IMR-90 (cell line): Measurements from ENCODE around the gene HEPHL1. TPM values are rescaled to one million over a fixed set of nuclear protein-coding genes. Genes with fewer than 3 reads are reported as not detected.

Source experiments
- ATAC-seq: fragments of 200-7000 bp; cut with Tn5 transposase; 2 replicates; pipeline ENCODE4 v1.9.1; 2020; ENCODE audit warnings: low read depth, mild to moderate bottlenecking, moderate library complexity
- BruUV-seq: library from RNA; stranded (reverse); fragments of 400-500 nt; replicated peaks from 2 replicates; lab custom pipeline; 2021; lab: Mats Ljungman, UMichigan
- CTCF ChIA-PET: fragments of 300-600 bp; formaldehyde crosslinking; extraction: SDS; loops from one replicate; lab custom pipeline; 2021; ENCODE audit warnings: antibody characterized with exemption; lab: Yijun Ruan, JAX
- POLR2A ChIA-PET: fragments of 300-600 bp; sonication (Branson Sonifier 250); formaldehyde crosslinking; loops from one replicate; lab custom pipeline; 2022; ENCODE audit warnings: antibody characterized with exemption; ENCODE audit not compliant: unreplicated experiment; lab: Charles Lee
- DNase-seq: peaks from one replicate; pipeline ENCODE4 v3.0.0; 2013
- H2AFZ ChIP-seq: replicated peaks from 2 replicates; pipeline ENCODE3; 2013; ENCODE audit warnings: low read length, mild to moderate bottlenecking; ENCODE audit not compliant: poor library complexity
- H2AK5ac ChIP-seq: 2 replicates; pipeline ENCODE4 v1.6.1; 2013; ENCODE audit warnings: low read depth, low read length, inconsistent platforms
- H2AK9ac ChIP-seq: replicated peaks from 2 replicates; pipeline ENCODE3; 2013; ENCODE audit warnings: mild to moderate bottlenecking, low read depth, low read length, moderate library complexity; ENCODE audit not compliant: poor library complexity
- H2BK120ac ChIP-seq: 2 replicates; pipeline ENCODE4 v1.6.1; 2013; ENCODE audit warnings: low read depth, low read length, inconsistent platforms
- H2BK15ac ChIP-seq: 3 replicates; pipeline ENCODE4 v1.6.1; 2013; ENCODE audit warnings: low read depth, low read length, inconsistent platforms
- H2BK20ac ChIP-seq: 2 replicates; pipeline ENCODE4 v1.6.1; 2013; ENCODE audit warnings: low read depth, mild to moderate bottlenecking, inconsistent platforms, low read length, moderate library complexity
- H2BK5ac ChIP-seq: 2 replicates; pipeline ENCODE4 v1.6.1; 2013; ENCODE audit warnings: mild to moderate bottlenecking, low read depth, low read length, inconsistent platforms; ENCODE audit not compliant: poor library complexity, severe bottlenecking
- H3K14ac ChIP-seq: replicated peaks from 2 replicates; pipeline ENCODE4 v1.6.1; 2013; ENCODE audit warnings: low read depth, low read length, inconsistent platforms
- H3K18ac ChIP-seq: 2 replicates; pipeline ENCODE4 v1.6.1; 2013; ENCODE audit warnings: low read depth, low read length, control low read depth
- H3K23ac ChIP-seq: 2 replicates; pipeline ENCODE4 v1.6.1; 2013; ENCODE audit warnings: low read depth, low read length, inconsistent platforms
- H3K27ac ChIP-seq: 2 replicates; pipeline ENCODE4 v1.5.1; 2013; ENCODE audit warnings: mild to moderate bottlenecking, control low read depth, low read length; ENCODE audit not compliant: insufficient read depth
- H3K27me3 ChIP-seq: 2 replicates; pipeline ENCODE4 v1.6.1; 2013; ENCODE audit warnings: low read length; ENCODE audit not compliant: control insufficient read depth, insufficient read depth
- H3K36me3 ChIP-seq: 2 replicates; pipeline ENCODE4 v1.6.1; 2013; ENCODE audit warnings: low read length, mixed read lengths; ENCODE audit not compliant: control insufficient read depth, insufficient read depth
- H3K4ac ChIP-seq: 2 replicates; pipeline ENCODE4 v1.6.1; 2013; ENCODE audit warnings: low read depth, low read length, inconsistent platforms
- H3K4me1 ChIP-seq: 2 replicates; pipeline ENCODE4 v1.6.1; 2013; ENCODE audit warnings: low read length, mixed read lengths; ENCODE audit not compliant: control insufficient read depth, insufficient read depth
- H3K4me2 ChIP-seq: 2 replicates; pipeline ENCODE4 v1.6.1; 2013; ENCODE audit warnings: low read depth, mild to moderate bottlenecking, control low read depth, low read length, moderate library complexity
- H3K4me3 ChIP-seq: 2 replicates; pipeline ENCODE4 v1.5.1; 2013; ENCODE audit warnings: low read depth, mild to moderate bottlenecking, control low read depth, low read length, moderate library complexity; ENCODE audit not compliant: insufficient read depth
- H3K56ac ChIP-seq: 2 replicates; pipeline ENCODE4 v1.6.1; 2013; ENCODE audit warnings: low read length, inconsistent platforms; ENCODE audit not compliant: insufficient read depth; ENCODE audit errors: extremely low read depth
- H3K79me1 ChIP-seq, 2 experiments: 2 replicates each; pipeline ENCODE4 v1.6.1; 2013; ENCODE audit warnings: low read length in 2 of 2, inconsistent platforms in 1 of 2, low read depth in 1 of 2
- H3K9ac ChIP-seq: 2 replicates; pipeline ENCODE4 v1.6.1; 2013; ENCODE audit warnings: low read depth, low read length, control low read depth
- H3K9me1 ChIP-seq: 2 replicates; pipeline ENCODE4 v1.6.1; 2013; ENCODE audit warnings: low read length, inconsistent platforms; ENCODE audit not compliant: insufficient read depth
- H3K9me3 ChIP-seq: 2 replicates; pipeline ENCODE4 v1.6.1; 2013; ENCODE audit warnings: low read length; ENCODE audit not compliant: control insufficient read depth, insufficient read depth
- H4K20me1 ChIP-seq: 2 replicates; pipeline ENCODE4 v1.6.1; 2013; ENCODE audit warnings: low read length, inconsistent platforms; ENCODE audit not compliant: insufficient read depth
- H4K5ac ChIP-seq: 2 replicates; pipeline ENCODE4 v1.6.1; 2013; ENCODE audit warnings: mild to moderate bottlenecking, low read depth, low read length, control low read depth
- H4K8ac ChIP-seq, 2 experiments: 2 replicates each; pipeline ENCODE4 v1.6.1; 2013; ENCODE audit warnings: low read depth in 2 of 2, low read length in 2 of 2, control low read depth in 1 of 2, inconsistent platforms in 1 of 2
- H4K91ac ChIP-seq: 2 replicates; pipeline ENCODE4 v1.6.1; 2013; ENCODE audit warnings: low read depth, low read length, inconsistent platforms; ENCODE audit not compliant: insufficient read depth
- BHLHE40 ChIP-seq: fragments of 150-350 bp; IDR thresholded peaks from 2 replicates; pipeline ENCODE4 v1.6.1; 2016; ENCODE audit warnings: mild to moderate bottlenecking, low read depth, low read length
- CEBPB ChIP-seq: IDR thresholded peaks from 2 replicates; pipeline ENCODE4 v1.6.1; 2012; ENCODE audit warnings: low read depth, low read length, improper control_type of control experiment
- CHD1 ChIP-seq: IDR thresholded peaks from 2 replicates; pipeline ENCODE4 v1.6.1; 2012; ENCODE audit warnings: low read depth, low read length, improper control_type of control experiment
- ELK1 ChIP-seq: fragments of 150-350 bp; IDR thresholded peaks from 2 replicates; pipeline ENCODE4 v1.6.1; 2016; ENCODE audit warnings: low read depth, mild to moderate bottlenecking, low read length, moderate library complexity, borderline replicate concordance
- FOS ChIP-seq: fragments of 150-350 bp; IDR thresholded peaks from 2 replicates; pipeline ENCODE4 v1.6.1; 2016; ENCODE audit warnings: low read depth, low read length
- NFE2L2 ChIP-seq: fragments of 150-350 bp; IDR thresholded peaks from 2 replicates; pipeline ENCODE4 v1.6.1; 2016; ENCODE audit warnings: low read depth, mild to moderate bottlenecking, low read length
- SMC3 ChIP-seq: fragments of 150-350 bp; IDR thresholded peaks from 2 replicates; pipeline ENCODE4 v1.6.1; 2016; ENCODE audit warnings: low read depth, mild to moderate bottlenecking, antibody characterized with exemption, low read length, moderate library complexity
- WGBS, 2 experiments: methylation state at CpG; one replicate each; pipeline versions ENCODE4 v1.1.5 to v1.1.7; 2013; ENCODE audit warnings: missing lambda C conversion rate in 2 of 2; ENCODE audit not compliant: insufficient read length in 1 of 2; ENCODE audit errors: extremely low coverage in 2 of 2; 5-methylcytosine and 5-hydroxymethylcytosine counted together
- dilution Hi-C: fragments of 300-500 bp; cut with HindIII; formaldehyde crosslinking; loops from one replicate; pipeline ENCODE4 v1.14.3; 2018; ENCODE audit warnings: low sequenced_read_pairs; ENCODE audit not compliant: unreplicated experiment
- in situ Hi-C: fragments of 300-500 bp; cut with MboI; formaldehyde crosslinking; loops from 3 replicates; pipeline ENCODE4 v1.14.3; 2019; ENCODE audit warnings: low sequenced_read_pairs, inconsistent platforms, mixed read lengths
- intact Hi-C: fragments of 100-400 bp; cut with micrococcal nuclease; formaldehyde crosslinking; loops from 2 replicates; pipeline ENCODE4 v1.10.0; 2022
- polyA plus RNA-seq, 3 experiments: library from polyadenylated mRNA; depleted of rRNA; stranded (reverse); fragments of >200 nt; gene quantifications; 2 replicates each; pipeline ENCODE4 v1.2.3, GENCODE V29; 2012; ENCODE audit warnings: low replicate concordance in 1 of 3
- total RNA-seq: library from RNA; depleted of rRNA; stranded (reverse); fragments of >200 nt; gene quantifications from 2 replicates; pipeline ENCODE4 v1.2.3, GENCODE V29; 2012

The HEPHL1 gene
- total and polyA plus RNA-seq, 2 of the 4 experiments (the other 2 are of a cell fraction): under 0.01 to 0.02 TPM

GRCh38 chr11:94018721-94019120 is 2.4 kb upstream of the HEPHL1 start:
- CTCF ChIA-PET: no interaction called here
- H3K27me3 ChIP-seq: no peaks in the 10 kb centered on the region
- WGBS, 2 experiments: no CpG with 5 or more reads among the region's 4 CpGs
- ATAC-seq (no peak), DNase-seq (no peak)
- BruUV-seq: no TSS peak
- H4K8ac ChIP-seq: no peak overlapping the region
- H2BK5ac ChIP-seq: no peak overlapping the region
- H2BK120ac ChIP-seq: no peak overlapping the region
- no peak overlapping the region for H2AFZ ChIP-seq
- H3K27ac ChIP-seq: no peak overlapping the region
- H3K56ac ChIP-seq: no peak overlapping the region
- no peak overlapping the region for H3K4me3 ChIP-seq
- H4K91ac ChIP-seq: no peak overlapping the region
- H3K9ac ChIP-seq: no peak overlapping the region
- no peaks in the 10 kb centered on the region for H4K20me1 ChIP-seq
- no peaks in the 10 kb centered on the region for H3K9me3 ChIP-seq
- H3K79me1 ChIP-seq: no peaks in the 10 kb centered on the region
- POLR2A ChIA-PET: interaction anchor here (0.6 kb wide), 1 partner anchor 111 kb away, joined by 9 read pairs; no protein-coding TSS in a partner anchor
- no peak overlapping the region for H2AK5ac ChIP-seq
- no peak overlapping the region for H3K18ac ChIP-seq
- no peak overlapping the region for H3K4me2 ChIP-seq
- H2AK9ac ChIP-seq: no peak overlapping the region
- dilution Hi-C loops: no loop called here
- TF ChIP-seq CHD1 (no peak), FOS (no peak), CEBPB (no peak), NFE2L2 (no peak), ELK1 (no peak), BHLHE40 (no peak), SMC3 (no peak)
- H2BK20ac ChIP-seq: no peak overlapping the region
- intact Hi-C loops: no loop called here
- no peak overlapping the region for H3K14ac ChIP-seq
- H3K36me3 ChIP-seq: no peaks in the 10 kb centered on the region
- H3K9me1 ChIP-seq: no peaks in the 10 kb centered on the region
- H3K4me1 ChIP-seq: no peaks in the 10 kb centered on the region
- no peak overlapping the region for H2BK15ac ChIP-seq
- H4K5ac ChIP-seq: no peak overlapping the region
- H3K23ac ChIP-seq: no peak overlapping the region
- no peak overlapping the region for H3K4ac ChIP-seq
- in situ Hi-C loops: no loop called here
